ENCODE data around the gene DCAF6. TPM values are rescaled to one million over a fixed set of nuclear protein-coding genes. Genes with fewer than 3 reads are reported as not detected.

The DCAF6 gene
- total RNA-seq, 1 experiment from 2014 or later: 31.9 TPM

DNA sequence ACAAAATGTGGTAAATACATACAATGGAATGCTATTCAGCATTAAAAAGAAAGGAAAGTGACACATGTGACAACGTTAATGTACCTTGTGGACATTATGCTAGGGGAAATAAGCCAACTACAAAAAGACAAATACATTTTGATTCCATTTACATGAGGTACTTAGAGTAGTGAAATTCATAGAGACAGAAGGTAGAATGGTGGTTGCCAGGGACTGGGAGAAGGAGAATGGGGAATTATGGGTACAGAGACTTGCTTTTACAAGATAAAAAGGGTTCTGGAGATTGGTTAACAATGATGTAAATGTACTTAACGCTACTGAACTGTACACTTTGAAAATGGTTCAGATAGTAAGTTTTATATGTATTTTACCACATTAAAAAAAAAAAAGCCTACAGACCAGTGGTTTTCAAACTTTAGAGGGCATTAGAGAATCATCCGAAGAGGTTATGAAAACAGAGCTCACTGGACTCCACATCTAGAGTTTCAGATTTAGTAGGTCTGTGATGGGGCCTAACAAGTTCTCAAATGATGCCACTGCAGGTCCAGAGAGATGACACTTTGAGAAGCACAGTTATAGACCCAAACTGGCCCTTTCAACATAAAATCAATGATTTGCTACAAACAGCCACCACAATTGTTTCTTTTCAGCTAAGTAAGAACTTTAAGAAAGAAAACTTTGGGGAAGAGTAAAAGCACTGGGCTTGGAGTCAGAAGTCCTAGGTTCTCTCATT is 13.0 kb upstream of the DCAF6 start:
- Histone ChIP-seq H3K4me3 (ENCODE audit: low read depth, low read length, poor library complexity, severe bottlenecking) (no peak overlapping the region), H3K9me3 (ENCODE audit: low read depth, low read length, poor library complexity, severe bottlenecking) (no peaks in the 10 kb centered on the region), H3K27me3 (replicated peaks; ENCODE audit: insufficient read depth, low read depth, low read length, poor library complexity) (no peaks in the 10 kb centered on the region), H3K27ac (ENCODE audit: low read depth, low read length, poor library complexity, severe bottlenecking) (no peak overlapping the region), H3K36me3 (ENCODE audit: insufficient read depth, low read length, poor library complexity, severe bottlenecking) (no peaks in the 10 kb centered on the region), H3K4me1 (ENCODE audit: insufficient read depth, low read length, poor library complexity, severe bottlenecking) (peaks cover 3% of the 10 kb centered on the region)
- ChIA-PET POLR2A (ENCODE audit: low non-redundant PET) (no interaction called here), CTCF (no interaction called here)
- TF ChIP-seq EZH2 (IDR thresholded peaks at IDR 0.05; ENCODE audit: borderline replicate concordance, low read depth, low read length, poor library complexity, severe bottlenecking): no peak
- intact Hi-C loops (cut with micrococcal nuclease; ENCODE audit: unreplicated experiment): no loop called here
- BruUV-seq (replicated peaks): no TSS peak
- no peak for DNase-seq (ENCODE audit: low spot score)

DNA sequence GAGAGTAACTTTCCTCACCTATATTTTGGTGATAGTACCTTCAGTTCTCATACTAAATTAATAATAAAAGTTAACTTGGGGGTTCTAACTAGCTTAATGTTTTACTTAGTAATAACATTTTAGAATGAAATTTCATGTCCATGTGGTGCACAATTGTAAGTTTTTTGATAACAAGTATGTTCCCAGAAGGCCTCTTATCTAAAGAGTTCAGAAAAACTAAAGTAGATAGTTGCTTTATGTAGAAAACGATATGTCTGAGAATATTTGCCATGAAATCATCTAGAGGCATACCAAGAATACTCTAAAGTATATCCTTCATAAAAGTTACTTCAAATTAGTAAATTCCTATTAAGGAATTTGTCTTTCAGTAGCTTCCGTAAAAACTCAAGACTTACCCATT is 12.4 kb upstream of the DCAF6 start:
- Histone ChIP-seq H3K4me3 (ENCODE audit: low read depth, low read length, poor library complexity, severe bottlenecking) (no peak overlapping the region), H3K4me1 (ENCODE audit: insufficient read depth, low read length, poor library complexity, severe bottlenecking) (peaks cover 3% of the 10 kb centered on the region), H3K27me3 (replicated peaks; ENCODE audit: insufficient read depth, low read depth, low read length, poor library complexity) (no peaks in the 10 kb centered on the region), H3K36me3 (ENCODE audit: insufficient read depth, low read length, poor library complexity, severe bottlenecking) (no peaks in the 10 kb centered on the region), H3K9me3 (ENCODE audit: low read depth, low read length, poor library complexity, severe bottlenecking) (no peaks in the 10 kb centered on the region), H3K27ac (ENCODE audit: low read depth, low read length, poor library complexity, severe bottlenecking) (no peak overlapping the region)
- CTCF ChIA-PET: no interaction called here
- POLR2A ChIA-PET (ENCODE audit: low non-redundant PET): no interaction called here
- intact Hi-C loops (cut with micrococcal nuclease; ENCODE audit: unreplicated experiment): no loop called here
- TF ChIP-seq CTCF (conservative IDR thresholded peaks at IDR 0.05; ENCODE audit: low read depth, low read length): no peak
- TF ChIP-seq EZH2 (IDR thresholded peaks at IDR 0.05; ENCODE audit: borderline replicate concordance, low read depth, low read length, poor library complexity, severe bottlenecking): no peak
- no TSS peak for BruUV-seq (replicated peaks)
- DNase-seq (ENCODE audit: low spot score): no peak

DNA sequence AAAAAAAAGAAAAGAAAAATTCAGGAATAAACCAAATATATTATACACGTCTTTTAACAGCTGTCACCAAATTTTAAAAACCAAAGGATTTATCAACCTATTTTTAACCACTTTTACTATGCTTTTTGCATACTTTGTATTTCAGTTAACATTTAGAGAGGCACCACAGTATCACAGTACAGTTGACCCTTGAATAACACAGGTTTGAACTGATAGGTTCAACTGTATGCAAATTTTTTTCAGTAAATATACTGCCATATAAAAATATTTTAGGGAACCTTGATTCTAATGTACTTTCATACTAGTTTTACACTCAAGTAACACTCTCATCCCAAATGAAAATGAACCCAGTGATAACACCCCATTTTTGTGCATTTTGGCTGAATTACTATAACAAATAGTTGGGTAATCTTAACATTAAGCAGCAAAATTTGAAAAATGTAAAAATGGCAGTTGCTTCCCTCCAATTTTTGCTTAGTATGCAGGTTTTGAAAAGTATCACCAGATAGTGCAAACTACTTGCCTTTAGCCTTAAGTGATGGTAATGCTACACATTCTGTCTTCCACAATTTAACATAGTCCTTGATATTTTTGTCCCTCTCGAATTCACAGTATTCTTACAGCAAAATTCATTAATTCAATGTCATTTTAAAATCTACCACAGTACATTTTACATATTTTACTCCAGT is 11.8 kb upstream of the DCAF6 start:
- CTCF ChIA-PET: no interaction called here
- Histone ChIP-seq H3K4me3 (ENCODE audit: low read depth, low read length, poor library complexity, severe bottlenecking) (no peak overlapping the region), H3K27ac (ENCODE audit: low read depth, low read length, poor library complexity, severe bottlenecking) (no peak overlapping the region), H3K27me3 (replicated peaks; ENCODE audit: insufficient read depth, low read depth, low read length, poor library complexity) (no peaks in the 10 kb centered on the region), H3K4me1 (ENCODE audit: insufficient read depth, low read length, poor library complexity, severe bottlenecking) (peaks cover 3% of the 10 kb centered on the region), H3K36me3 (ENCODE audit: insufficient read depth, low read length, poor library complexity, severe bottlenecking) (no peaks in the 10 kb centered on the region), H3K9me3 (ENCODE audit: low read depth, low read length, poor library complexity, severe bottlenecking) (no peaks in the 10 kb centered on the region)
- no peak for DNase-seq (ENCODE audit: low spot score)
- intact Hi-C loops (cut with micrococcal nuclease; ENCODE audit: unreplicated experiment): no loop called here
- no peak for TF ChIP-seq EZH2 (IDR thresholded peaks at IDR 0.05; ENCODE audit: borderline replicate concordance, low read depth, low read length, poor library complexity, severe bottlenecking)
- TF ChIP-seq CTCF (conservative IDR thresholded peaks at IDR 0.05; ENCODE audit: low read depth, low read length): no peak
- no TSS peak for BruUV-seq (replicated peaks)
- POLR2A ChIA-PET (ENCODE audit: low non-redundant PET): no interaction called here
